Epithelial cell of prostate (primary cell): Measurements from ENCODE around the gene NPIPA2.
"Not testable (repeated sequence)": the region's sequence is repeated elsewhere in the genome, so short reads cannot be mapped to it uniquely, and the experiment has no call there.

Experiments used
- DNase-seq: peaks from one replicate; pipeline ENCODE4 v3.0.0-alpha.2; 2011; ENCODE audit warnings: low read depth, low spot score
- H3K27ac ChIP-seq: fragments of 450-650 bp; 2 replicates; pipeline ENCODE4 v1.5.1; 2017; ENCODE audit warnings: mild to moderate bottlenecking

NPIPA2 gene

GRCh38 chr16:14742273-14743128 is at the start of gene NPIPA2:
Gene NPIPA2 (plus strand): TSS chr16:14742533. CDS start chr16:14748066, 5,533 bp downstream.
- DNase-seq, H3K27ac ChIP-seq: not testable (repeated sequence)

GRCh38 chr16:14694129-14694528 is 48.2 kb upstream of the NPIPA2 start, which contains the start of gene PLA2G10:
Gene PLA2G10 (minus strand): TSS chr16:14694308. CDS start chr16:14694229, 79 bp downstream.
- DNase-seq, H3K27ac ChIP-seq: not testable (repeated sequence)

- DNase-seq, H3K27ac ChIP-seq: not testable (repeated sequence)
These were observed 40.5 kb upstream of the NPIPA2 start for GRCh38 chr16:14701859-14702258.

- H3K27ac ChIP-seq, DNase-seq: not testable (repeated sequence)
These were observed 39.7 kb upstream of the NPIPA2 start for GRCh38 chr16:14702672-14703071.

GRCh38 chr16:14703156-14704011 is 38.9 kb upstream of the NPIPA2 start, which contains the start of gene NPIPA3:
Gene NPIPA3 (plus strand): TSS chr16:14703411. CDS start chr16:14708944, 5,533 bp downstream.
- DNase-seq, H3K27ac ChIP-seq: not testable (repeated sequence)

- H3K27ac ChIP-seq, DNase-seq: not testable (repeated sequence)
These were observed 9.1 kb upstream of the NPIPA2 start for GRCh38 chr16:14733233-14733632.

GRCh38 chr16:14740832-14741385 is 1.4 kb upstream of the NPIPA2 start:
- DNase-seq, H3K27ac ChIP-seq: not testable (repeated sequence)

- not testable (repeated sequence) for DNase-seq, H3K27ac ChIP-seq
These were observed 539 bp upstream of the NPIPA2 start for GRCh38 chr16:14741794-14742193.

GRCh38 chr16:14773654-14774053 is 31.3 kb downstream of the NPIPA2 start:
- H3K27ac ChIP-seq, DNase-seq: not testable (repeated sequence)

- not testable (repeated sequence) for DNase-seq, H3K27ac ChIP-seq
These were observed 33.3 kb downstream of the NPIPA2 start for GRCh38 chr16:14775624-14776023.

- not testable (repeated sequence) for H3K27ac ChIP-seq, DNase-seq
These were observed 34.4 kb downstream of the NPIPA2 start for GRCh38 chr16:14776763-14777162.

GRCh38 chr16:14779368-14779877 is 37.1 kb downstream of the NPIPA2 start:
- DNase-seq, H3K27ac ChIP-seq: not testable (repeated sequence)

GRCh38 chr16:14786180-14786579 is 43.8 kb downstream of the NPIPA2 start:
- not testable (repeated sequence) for DNase-seq, H3K27ac ChIP-seq

GRCh38 chr16:14789577-14789976 is 47.2 kb downstream of the NPIPA2 start:
- not testable (repeated sequence) for DNase-seq, H3K27ac ChIP-seq

GRCh38 chr16:14790320-14790956 is 48.1 kb downstream of the NPIPA2 start:
- DNase-seq, H3K27ac ChIP-seq: not testable (repeated sequence)

- not testable (repeated sequence) for H3K27ac ChIP-seq, DNase-seq
These were observed 50.6 kb downstream of the NPIPA2 start for GRCh38 chr16:14792914-14793313.

GRCh38 chr16:14797558-14797957 is 55.2 kb downstream of the NPIPA2 start:
- not testable (repeated sequence) for DNase-seq, H3K27ac ChIP-seq

GRCh38 chr16:14803577-14803976 is 61.2 kb downstream of the NPIPA2 start:
- not testable (repeated sequence) for DNase-seq, H3K27ac ChIP-seq

- H3K27ac ChIP-seq, DNase-seq: not testable (repeated sequence)
These were observed 64.9 kb downstream of the NPIPA2 start for GRCh38 chr16:14807184-14807678.
